ENCODE data around the gene SMIM41.
A peak's percentile ranks its signal among the peaks of the same experiment; 100 is the strongest.

The SMIM41 gene

DNA sequence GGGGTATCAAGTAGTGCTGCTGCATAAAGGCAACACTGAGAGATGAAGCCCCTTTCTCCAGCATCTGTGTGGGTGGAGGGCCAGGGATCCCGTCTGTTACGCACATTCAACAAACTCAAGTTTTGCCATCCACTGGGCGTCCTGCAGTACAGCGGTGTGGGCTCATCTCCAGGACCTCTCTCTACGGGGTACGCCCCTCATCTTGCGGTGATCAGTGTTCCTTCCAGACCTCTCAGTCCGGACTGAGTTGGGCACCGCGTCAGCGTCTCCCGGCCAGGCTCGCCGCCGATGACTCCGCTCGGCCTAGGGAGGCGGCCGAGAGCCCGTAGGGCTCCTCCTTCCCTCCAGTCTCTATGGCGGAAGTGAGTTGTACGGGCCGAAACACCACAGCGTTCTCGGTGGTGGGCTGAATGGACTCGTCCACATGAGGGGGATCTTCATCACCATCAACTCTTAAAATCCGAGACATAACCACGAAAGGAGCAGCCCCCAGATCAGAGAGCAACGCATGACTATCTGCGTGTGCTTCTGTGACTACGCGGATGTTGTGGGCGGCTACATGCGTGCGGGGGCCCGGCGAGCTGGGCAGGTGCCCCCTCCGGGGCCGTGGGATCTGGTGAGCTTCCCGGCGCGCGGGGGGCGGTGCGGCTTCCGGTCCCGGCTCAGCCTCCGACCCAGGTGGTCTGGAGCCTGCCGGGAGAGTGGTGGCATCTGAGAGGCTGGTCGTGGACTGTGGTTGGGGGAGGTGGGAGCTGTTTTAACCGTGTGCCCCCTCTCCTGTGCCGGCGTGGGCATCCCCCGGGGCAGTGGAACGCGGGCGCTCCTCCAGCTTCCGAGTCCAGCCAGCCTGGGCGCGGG lies 9.9 kb upstream of the SMIM41 start, which contains the start of gene ATG101:
TSS of gene ATG101 (plus strand) at position 652 of the 858 bp plus-strand sequence. CDS start 3,673 bp downstream, outside the sequence.
- Mint-ChIP-seq H3K27me3 (no peaks in the 10 kb centered on the region), H3K9me3 (no peaks in the 10 kb centered on the region), H3K36me3 (ENCODE audit: low read depth) (peaks cover 38% of the 10 kb centered on the region), H3K4me3 (peak within 1 kb of the TSS; percentile 95), H3K27ac (peak within 1 kb of the TSS; percentile 100), H3K4me1 (ENCODE audit: low read depth) (peaks cover 49% of the 10 kb centered on the region)
- DNase-seq: peak; percentile 89

DNA sequence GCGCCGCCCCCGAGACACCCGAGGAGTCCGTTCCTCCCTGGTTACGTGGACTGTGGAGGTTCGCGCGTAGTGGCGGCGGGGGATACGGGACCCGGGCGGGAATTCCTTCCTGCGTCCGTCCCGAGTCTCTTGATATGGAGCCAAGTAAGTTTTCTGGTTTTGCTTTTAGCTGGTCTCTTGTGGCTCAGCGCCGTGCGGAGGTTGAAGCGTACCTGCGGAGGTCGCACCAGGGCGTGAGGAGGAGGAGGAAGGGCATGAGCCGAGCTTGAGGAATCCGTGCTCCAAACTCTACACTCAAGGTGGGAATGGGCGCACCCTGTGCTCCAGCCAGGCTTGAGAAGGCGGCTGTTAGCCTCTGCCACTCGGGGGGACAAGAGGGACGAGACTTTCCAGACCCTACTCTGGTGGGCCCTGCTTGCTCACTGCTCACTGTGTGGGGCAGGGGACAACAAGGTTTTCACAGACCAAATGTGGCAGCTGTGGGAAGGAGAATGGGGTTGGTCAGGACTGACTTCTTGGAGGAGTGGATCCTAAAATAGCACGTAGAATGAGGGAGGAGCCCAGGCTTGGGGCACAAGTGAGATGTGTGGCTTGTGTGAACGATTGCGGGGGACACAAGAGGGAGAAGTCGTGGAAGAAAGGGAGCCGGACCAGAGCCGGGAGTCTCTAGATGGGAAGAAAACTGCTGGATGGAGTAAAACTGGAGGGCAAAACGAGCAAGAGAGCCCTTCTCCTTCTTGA lies 9.1 kb upstream of the SMIM41 start:
- no peaks in the 10 kb centered on the region for H3K9me3 Mint-ChIP-seq
- H3K4me3 Mint-ChIP-seq: peak overlapping the region; percentile 95
- no peaks in the 10 kb centered on the region for H3K27me3 Mint-ChIP-seq
- no peak for DNase-seq
- peaks cover 46% of the 10 kb centered on the region for H3K36me3 Mint-ChIP-seq (ENCODE audit: low read depth)
- H3K27ac Mint-ChIP-seq: peak overlapping the region; percentile 100
- H3K4me1 Mint-ChIP-seq (ENCODE audit: low read depth): peaks cover 55% of the 10 kb centered on the region

DNA sequence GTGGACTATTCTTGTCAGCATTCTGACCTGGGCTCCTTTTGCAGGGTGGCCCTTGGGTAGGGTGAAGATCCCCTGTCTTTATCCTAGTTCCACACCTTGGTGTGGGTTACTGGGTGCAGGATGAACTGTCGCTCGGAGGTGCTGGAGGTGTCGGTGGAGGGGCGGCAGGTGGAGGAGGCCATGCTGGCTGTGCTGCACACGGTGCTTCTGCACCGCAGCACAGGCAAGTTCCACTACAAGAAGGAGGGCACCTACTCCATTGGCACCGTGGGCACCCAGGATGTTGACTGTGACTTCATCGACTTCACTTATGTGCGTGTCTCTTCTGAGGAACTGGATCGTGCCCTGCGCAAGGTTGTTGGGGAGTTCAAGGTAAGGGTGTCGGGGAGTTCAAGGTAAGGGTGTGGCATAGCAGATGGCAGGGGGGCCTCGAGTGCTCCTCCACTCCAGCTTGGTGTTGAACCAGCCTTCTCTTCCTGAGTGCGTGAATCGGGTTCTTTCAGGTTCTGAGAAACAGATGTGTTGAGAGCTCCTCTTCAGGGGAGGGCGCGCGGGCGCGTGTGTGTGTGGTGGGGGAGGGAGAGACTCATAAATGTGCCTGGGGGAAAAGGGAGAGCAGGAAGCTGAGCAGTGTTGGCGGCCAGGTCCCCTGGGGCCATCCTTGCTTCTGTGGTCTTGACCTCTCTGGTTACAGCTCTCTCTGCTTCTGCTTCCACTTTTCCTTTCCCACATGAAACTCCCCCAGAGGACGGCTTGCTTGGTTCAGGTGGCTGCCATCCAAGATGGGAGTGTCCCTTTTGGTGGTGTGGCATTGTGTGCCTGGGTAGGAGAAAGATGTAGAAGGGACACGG lies 5.7 kb upstream of the SMIM41 start:
- Mint-ChIP-seq H3K27ac (peak overlapping the region; percentile 67), H3K4me3 (peak overlapping the region; percentile 7), H3K4me1 (ENCODE audit: low read depth) (peaks cover 51% of the 10 kb centered on the region)

DNA sequence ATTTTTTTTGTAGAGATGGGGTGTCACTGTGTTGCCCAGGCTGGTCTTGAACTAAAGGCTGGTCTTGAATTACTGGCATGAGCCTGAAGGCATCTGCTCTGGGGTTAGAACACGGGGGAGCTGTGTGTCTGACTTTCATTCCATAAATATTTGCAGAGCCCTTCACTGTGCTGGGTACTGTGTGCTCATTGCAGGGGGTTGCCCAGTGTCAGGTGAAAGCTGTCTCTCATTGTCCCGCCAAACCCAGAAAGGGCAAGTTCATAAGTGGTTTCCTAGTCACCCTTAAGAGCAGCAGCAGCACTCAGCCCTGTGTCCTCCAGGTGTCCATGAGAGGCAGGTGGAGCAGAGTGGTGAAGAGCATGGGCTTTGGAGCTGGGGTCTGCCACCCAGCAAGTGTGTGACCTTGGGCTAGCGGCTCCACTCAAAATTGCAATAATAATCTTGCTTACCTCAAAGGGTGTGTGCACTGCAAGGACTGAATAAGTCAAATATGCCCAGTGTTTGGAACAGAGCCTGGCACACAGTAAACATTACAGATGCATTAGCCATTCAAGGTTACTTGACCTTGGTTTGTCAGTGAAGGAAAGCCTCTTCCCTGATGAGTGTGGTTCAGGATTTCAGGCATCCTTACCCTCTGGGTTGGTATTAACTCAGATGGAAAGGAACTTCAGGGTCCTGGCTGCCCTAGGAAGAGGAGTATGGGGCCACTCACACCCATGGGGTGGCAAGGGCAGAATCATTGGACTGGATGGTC lies 4.4 kb upstream of the SMIM41 start:
- no peaks in the 10 kb centered on the region for H3K27me3 Mint-ChIP-seq
- H3K4me1 Mint-ChIP-seq (ENCODE audit: low read depth): peaks cover 45% of the 10 kb centered on the region
- no peaks in the 10 kb centered on the region for H3K9me3 Mint-ChIP-seq
- DNase-seq: no peak
- H3K36me3 Mint-ChIP-seq (ENCODE audit: low read depth): peaks cover 81% of the 10 kb centered on the region
- peak overlapping the region; percentile 18 for H3K27ac Mint-ChIP-seq
- H3K4me3 Mint-ChIP-seq: no peak overlapping the region

More for the DNA sequence above, 5.7 kb upstream of the SMIM41 start:
- no peaks in the 10 kb centered on the region for H3K27me3 Mint-ChIP-seq
- H3K36me3 Mint-ChIP-seq (ENCODE audit: low read depth): peaks cover 78% of the 10 kb centered on the region
- H3K9me3 Mint-ChIP-seq: no peaks in the 10 kb centered on the region
- DNase-seq: no peak

DNA sequence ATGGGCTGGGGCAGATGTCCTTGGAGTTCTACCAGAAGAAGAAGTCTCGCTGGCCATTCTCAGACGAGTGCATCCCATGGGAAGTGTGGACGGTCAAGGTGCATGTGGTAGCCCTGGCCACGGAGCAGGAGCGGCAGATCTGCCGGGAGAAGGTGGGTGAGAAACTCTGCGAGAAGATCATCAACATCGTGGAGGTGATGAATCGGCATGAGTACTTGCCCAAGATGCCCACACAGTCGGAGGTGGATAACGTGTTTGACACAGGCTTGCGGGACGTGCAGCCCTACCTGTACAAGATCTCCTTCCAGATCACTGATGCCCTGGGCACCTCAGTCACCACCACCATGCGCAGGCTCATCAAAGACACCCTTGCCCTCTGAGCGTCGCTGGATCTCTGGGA lies 2.7 kb upstream of the SMIM41 start:
- no peak overlapping the region for H3K4me3 Mint-ChIP-seq
- peaks cover 70% of the 10 kb centered on the region for H3K36me3 Mint-ChIP-seq (ENCODE audit: low read depth)
- no peaks in the 10 kb centered on the region for H3K27me3 Mint-ChIP-seq
- peaks cover 31% of the 10 kb centered on the region for H3K4me1 Mint-ChIP-seq (ENCODE audit: low read depth)
- H3K27ac Mint-ChIP-seq: no peak overlapping the region
- H3K9me3 Mint-ChIP-seq: no peaks in the 10 kb centered on the region
- no peak for DNase-seq

DNA sequence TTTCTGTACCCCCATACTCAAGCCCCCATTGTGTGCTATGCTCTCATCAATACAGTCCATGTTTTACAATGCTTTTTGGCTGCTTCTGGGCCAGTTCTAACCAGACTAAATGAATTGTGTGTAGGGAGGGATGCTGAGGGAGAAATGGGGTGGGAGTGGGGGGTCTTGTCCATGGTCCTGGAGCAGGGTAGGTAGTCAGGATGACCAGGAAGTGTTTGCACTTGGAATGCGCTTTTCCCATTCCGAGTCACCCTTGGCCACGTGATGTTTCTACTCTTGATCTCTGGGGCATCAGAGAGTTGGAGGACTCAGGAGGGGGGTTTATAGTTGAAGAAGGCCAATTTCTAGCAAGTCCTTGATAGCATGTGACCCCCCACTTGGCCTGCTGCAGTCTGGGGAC lies 1.2 kb upstream of the SMIM41 start:
- Mint-ChIP-seq H3K9me3 (no peaks in the 10 kb centered on the region), H3K36me3 (ENCODE audit: low read depth) (peaks cover 59% of the 10 kb centered on the region), H3K4me3 (no peak overlapping the region)

DNA sequence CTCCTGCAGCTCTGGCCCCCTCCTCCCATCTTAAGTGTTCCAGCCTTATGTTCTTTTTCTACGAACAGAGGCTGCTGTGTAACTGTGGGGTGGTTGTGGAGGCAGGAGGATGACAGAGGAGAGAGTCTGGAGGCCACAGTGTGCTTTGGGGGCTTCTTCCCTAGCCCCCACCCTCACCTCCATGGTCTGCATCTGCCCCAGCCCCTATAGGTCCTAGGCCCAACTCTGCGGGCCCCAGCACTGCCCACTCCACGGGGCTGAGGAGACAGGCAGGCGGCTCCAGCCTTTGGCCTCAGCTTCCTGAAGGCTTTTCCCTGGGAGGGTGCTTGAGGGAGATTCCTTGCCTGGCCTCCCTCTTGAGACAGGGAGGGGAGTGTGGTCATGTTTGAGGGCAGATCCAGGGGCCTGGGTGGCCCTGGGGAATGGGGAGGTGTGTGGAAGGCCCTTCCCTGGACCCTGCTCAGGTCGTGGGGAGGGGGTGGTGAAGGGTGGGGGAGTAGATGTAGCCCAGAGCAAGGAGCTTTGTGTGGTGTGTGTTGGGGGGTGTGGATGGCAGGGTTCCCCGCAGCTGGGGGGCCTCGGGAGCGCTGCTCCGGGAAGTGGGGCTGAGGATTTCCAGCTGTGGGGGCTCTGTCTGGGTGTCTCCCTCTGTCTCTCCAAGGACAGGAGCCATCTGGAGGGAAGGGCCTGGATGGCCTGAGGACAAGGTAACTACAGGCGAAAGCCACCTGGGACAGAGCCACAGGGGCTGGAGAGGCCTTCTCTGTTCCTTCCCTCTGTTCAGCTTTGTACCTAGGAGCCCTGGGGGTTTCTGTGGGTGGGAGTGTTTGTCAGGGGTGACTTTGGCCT lies 1.1 kb downstream of the SMIM41 start:
- H3K9me3 Mint-ChIP-seq: no peaks in the 10 kb centered on the region
- H3K27ac Mint-ChIP-seq: no peak overlapping the region
- no peaks in the 10 kb centered on the region for H3K27me3 Mint-ChIP-seq
- H3K4me1 Mint-ChIP-seq (ENCODE audit: low read depth): peaks cover 6% of the 10 kb centered on the region
- H3K36me3 Mint-ChIP-seq (ENCODE audit: low read depth): peaks cover 35% of the 10 kb centered on the region
- H3K4me3 Mint-ChIP-seq: no peak overlapping the region
- DNase-seq: no peak

More for the DNA sequence above, 1.2 kb upstream of the SMIM41 start:
- Mint-ChIP-seq H3K4me1 (ENCODE audit: low read depth) (peaks cover 21% of the 10 kb centered on the region), H3K27ac (no peak overlapping the region), H3K27me3 (no peaks in the 10 kb centered on the region)
- no peak for DNase-seq

DNA sequence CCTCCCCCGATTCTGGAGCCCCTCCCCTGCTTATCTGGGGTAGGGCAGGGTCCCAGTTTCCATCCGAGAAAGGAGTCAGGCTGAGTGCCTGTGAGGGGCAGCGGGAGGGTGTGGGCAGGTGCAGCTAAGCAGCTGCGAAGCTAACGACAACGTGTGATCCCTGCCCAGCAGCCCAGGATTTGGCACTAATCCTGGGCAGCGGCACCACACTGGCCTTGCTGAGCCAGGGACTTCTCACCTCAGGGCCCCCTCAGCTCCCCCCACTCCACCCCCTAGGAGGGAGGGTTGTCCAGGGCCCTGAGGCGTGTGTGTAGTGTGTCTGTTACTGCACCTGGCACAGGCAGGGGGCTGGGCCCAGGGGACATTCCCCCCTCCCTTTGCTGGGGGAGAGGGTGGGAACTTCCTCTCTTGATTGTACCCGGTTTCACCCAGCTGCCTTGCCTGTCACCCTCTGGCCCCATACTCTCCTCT lies 1.8 kb downstream of the SMIM41 start:
- Mint-ChIP-seq H3K27me3 (no peaks in the 10 kb centered on the region), H3K27ac (no peak overlapping the region), H3K4me1 (ENCODE audit: low read depth) (peaks cover 6% of the 10 kb centered on the region), H3K36me3 (ENCODE audit: low read depth) (peaks cover 29% of the 10 kb centered on the region), H3K9me3 (no peaks in the 10 kb centered on the region), H3K4me3 (no peak overlapping the region)
- DNase-seq: no peak

DNA sequence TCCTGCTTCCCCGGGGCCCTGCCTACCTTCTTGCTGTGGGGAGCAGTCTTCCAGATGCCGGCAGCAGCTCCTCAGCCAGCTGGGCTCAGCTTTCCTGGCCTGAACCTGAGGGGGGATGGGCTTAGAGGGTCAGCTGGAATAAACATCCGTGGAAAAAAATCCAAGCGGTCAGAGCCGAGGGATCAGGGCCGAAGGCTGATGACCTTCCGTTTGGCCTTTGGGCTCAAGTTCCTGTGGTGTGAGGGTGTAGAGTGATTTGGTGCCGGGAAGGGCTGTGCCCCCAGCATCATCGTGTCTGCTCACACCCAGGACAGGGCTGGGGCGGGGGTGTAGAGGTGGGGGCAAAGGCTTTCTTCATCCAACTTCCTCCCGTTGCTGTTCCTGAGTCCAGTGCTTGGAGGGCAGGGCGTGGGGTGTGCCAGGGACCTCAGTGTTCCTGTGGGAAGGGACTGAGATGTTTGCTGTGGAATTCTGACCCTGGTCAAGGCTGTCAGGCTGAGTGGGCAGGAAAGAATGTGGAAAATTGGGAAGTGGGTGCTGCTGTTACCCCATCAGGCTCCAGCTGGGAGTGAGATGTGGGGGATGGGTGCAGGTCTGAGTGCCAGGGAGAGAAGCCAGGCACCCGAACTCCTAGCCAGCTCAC lies 2.6 kb downstream of the SMIM41 start:
- H3K27me3 Mint-ChIP-seq: peaks cover 1% of the 10 kb centered on the region

DNA sequence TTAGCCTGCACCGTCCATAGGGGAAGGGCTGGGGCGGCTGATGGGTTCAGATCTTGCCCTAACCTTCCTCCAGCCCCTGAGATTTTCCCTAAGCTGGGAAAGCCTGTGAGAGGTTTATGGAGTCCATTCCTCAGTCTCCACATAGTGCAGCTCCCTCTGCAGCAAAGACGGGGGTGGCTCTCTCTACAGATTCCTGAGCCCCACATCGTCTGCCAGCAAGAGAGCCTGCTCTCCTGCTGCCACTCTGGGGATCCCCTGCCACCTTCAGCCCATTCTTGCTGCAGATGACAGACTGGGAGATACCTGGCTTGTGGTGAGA lies 3.1 kb downstream of the SMIM41 start:
- H3K27me3 Mint-ChIP-seq: peaks cover 5% of the 10 kb centered on the region
- no peak overlapping the region for H3K4me3 Mint-ChIP-seq
- DNase-seq: no peak
- H3K36me3 Mint-ChIP-seq (ENCODE audit: low read depth): peaks cover 17% of the 10 kb centered on the region
- no peaks in the 10 kb centered on the region for H3K9me3 Mint-ChIP-seq
- H3K27ac Mint-ChIP-seq: no peak overlapping the region
- H3K4me1 Mint-ChIP-seq (ENCODE audit: low read depth): peaks cover 4% of the 10 kb centered on the region

More for the DNA sequence above, 2.6 kb downstream of the SMIM41 start:
- Mint-ChIP-seq H3K4me1 (ENCODE audit: low read depth) (peaks cover 4% of the 10 kb centered on the region), H3K27ac (no peak overlapping the region), H3K4me3 (no peak overlapping the region), H3K36me3 (ENCODE audit: low read depth) (peaks cover 20% of the 10 kb centered on the region), H3K9me3 (no peaks in the 10 kb centered on the region)
- no peak for DNase-seq

DNA sequence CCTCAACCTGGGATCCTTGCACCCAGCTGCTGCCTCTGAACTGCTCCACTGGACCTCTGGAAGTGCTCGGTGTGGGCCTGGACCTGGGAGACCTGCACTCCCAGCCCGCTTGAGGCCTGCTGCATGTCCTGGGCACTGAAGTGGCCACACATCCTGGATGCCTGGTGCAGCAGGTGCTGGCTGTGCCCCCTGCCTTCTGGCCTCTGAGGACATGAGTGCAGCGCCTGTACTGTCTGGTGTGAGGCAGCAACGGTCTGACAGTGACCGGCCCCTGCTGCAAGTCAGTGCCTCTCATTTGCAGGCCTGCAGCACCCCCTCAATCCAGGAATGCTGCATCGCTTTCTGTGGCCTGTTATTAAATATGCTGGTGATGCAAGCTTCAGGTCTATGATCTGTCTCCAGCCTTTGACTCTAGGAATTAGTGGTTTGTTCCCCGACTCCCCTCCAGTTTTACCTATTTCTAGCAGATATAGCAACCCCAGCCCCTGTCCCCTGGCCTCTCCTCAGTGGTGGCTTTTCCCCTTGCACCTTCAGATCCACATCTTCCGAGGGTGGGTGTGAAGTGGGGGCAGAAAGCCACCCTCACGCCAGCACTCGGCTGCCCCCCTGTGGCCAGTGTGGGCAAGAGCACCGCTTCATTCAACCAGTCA lies 3.6 kb downstream of the SMIM41 start:
- peaks cover 4% of the 10 kb centered on the region for H3K4me1 Mint-ChIP-seq (ENCODE audit: low read depth)

DNA sequence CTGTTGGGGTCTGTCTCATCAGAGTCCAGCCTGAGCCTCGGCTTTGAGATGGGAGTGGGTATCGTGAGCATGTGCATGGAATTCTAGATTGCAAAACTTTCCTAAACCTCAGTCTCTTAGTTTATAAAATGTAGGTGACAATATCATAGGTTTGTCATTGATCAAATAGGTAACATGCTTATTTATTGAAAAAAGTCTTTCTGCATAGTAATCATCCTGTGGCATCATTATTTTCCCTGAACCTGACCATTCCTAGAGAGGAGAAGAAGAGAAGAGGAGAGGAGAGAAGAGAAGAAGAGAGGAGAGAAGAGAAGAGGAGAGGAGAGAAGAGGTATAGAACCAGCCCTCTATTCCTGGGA lies 4.1 kb downstream of the SMIM41 start:
- Mint-ChIP-seq H3K27ac (no peak overlapping the region), H3K4me3 (no peak overlapping the region), H3K27me3 (peaks cover 15% of the 10 kb centered on the region), H3K36me3 (ENCODE audit: low read depth) (peaks cover 7% of the 10 kb centered on the region), H3K9me3 (no peaks in the 10 kb centered on the region), H3K4me1 (ENCODE audit: low read depth) (peaks cover 4% of the 10 kb centered on the region)
- DNase-seq: no peak

More for the DNA sequence above, 3.6 kb downstream of the SMIM41 start:
- peaks cover 10% of the 10 kb centered on the region for H3K27me3 Mint-ChIP-seq
- peaks cover 12% of the 10 kb centered on the region for H3K36me3 Mint-ChIP-seq (ENCODE audit: low read depth)
- no peaks in the 10 kb centered on the region for H3K9me3 Mint-ChIP-seq
- DNase-seq: peak; percentile 79
- H3K4me3 Mint-ChIP-seq: no peak overlapping the region
- no peak overlapping the region for H3K27ac Mint-ChIP-seq
